ENCODE results near the gene USP40.

The USP40 gene

DNA sequence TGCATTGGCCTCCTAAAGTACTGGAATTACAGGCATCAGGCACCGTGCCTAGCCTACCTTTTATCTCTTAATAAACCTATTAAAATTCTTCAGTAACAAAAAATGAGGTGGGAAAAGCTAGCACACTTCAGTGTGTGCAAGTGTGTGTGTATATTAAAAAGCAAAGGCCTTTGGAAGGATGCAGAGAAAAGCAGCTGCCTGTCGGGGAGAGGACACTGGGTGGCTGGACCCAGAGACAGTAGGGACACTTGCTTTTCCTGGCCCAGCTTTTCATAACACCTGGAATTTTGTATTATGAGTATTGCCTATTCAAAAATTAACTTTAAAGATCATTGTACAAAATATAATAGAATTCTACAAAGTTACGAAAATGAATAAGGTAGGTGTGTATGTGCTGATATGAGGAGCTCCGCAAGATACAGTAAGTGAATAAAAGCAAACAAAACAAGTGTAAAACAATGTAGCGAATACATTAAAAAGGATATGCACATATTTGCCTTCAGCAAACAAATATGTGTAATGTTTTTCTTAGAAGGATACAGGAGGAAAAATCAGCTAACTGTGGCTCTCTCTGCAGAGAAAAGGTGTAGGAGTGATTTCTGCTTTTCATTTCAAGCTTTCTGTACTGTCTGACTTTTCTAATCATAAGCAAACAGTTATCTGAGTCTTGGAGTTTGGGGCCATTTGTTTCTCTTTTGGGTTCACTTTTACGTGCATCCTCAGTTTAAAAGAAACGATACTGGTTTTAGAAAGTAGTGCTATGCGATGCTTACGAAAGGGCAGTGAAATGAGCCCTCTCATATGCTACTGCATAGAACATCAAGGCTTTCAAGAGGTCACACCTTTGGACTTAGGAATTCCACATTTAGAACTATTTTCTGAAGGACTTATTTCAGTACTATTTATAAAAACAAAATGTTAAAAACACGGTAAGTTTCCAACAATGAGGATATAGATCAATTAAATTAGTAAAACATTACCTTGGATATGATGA is 70.8 kb downstream of the USP40 start:
- no peak for DNase-seq

DNA sequence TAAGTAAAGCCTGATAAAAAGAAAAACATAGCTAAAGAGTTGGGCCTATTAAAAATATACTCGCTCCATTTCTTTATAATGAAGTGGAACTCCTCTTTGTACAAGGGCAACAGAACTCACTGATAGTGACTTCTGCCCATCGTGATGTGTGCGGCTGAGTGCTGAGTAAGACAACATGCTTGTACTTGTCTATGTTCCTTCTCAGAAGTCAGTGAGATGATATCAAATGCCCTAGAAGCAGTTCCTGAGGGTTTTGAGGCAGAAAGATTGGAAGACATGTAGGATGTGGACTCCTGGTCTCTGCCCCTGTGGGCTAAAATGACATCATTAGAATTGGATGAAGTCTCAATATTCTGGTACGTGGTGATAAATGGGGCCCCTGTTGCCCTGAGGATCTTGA is 73.8 kb downstream of the USP40 start:
- DNase-seq: no peak

- no peak for DNase-seq
These were observed 74.5 kb downstream of the USP40 start for GRCh38 chr2:233492078-233492477.

DNA sequence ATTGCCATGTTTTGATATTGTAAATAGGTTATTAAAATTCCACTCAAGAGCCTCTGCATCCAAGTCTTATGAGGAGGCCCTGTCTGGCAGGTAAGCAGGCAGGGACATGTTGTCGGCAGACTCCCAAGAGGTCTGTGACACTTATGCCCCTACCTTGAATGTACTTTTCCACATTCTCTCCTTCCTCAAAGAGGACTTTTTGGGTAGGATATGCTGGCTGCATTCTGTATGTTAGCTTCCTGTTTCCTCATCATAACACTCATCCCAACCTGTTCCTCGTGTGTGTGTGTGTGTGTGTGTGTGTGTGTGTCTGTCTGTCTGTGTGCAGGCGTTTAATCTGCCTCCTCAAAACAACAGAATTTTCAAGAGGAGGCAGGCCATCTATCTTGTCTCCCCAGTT is 75.3 kb downstream of the USP40 start:
- DNase-seq: no peak

- no peak for DNase-seq
These were observed 75.8 kb downstream of the USP40 start for GRCh38 chr2:233490831-233491230.

- DNase-seq: no peak
These were observed 76.9 kb downstream of the USP40 start for GRCh38 chr2:233489666-233490065.

- no peak for DNase-seq
These were observed 77.4 kb downstream of the USP40 start for GRCh38 chr2:233489143-233489542.

- DNase-seq: no peak
These were observed 78.7 kb downstream of the USP40 start for GRCh38 chr2:233487748-233488345.

DNA sequence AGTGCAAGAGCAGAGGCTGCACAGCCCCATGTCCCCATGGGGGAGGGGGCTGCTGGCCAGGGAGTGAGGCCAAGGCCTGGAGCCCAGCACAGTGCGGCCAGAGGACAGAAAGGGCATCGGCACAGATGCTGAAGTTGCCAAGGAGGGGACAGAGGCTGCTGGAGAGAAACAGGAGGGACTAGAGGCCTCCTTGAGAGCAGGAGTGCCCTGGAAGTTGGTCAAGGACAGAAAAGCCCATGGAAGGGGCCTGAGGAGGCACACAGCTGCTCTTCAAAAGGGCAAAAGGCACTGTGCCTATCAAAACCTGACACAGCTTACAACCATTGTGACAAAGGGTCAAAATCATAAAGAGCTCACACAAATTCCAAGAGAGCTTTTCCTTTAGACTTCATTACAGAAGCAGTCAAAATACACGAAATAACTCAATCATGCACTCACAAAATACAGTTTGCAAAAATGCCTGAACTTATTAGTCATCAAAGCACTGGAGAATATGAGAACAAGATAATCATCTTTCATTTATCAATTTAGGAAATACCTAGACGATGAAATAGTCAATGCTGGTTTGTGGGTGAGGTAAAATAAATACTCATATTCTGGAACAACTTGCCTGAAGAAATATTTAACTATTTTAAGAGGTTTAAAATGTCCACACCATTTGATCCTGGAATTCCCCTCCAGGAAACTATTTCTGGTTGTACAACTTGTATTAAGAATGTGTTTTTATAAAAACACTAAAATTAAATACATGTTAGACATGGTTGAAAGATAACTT is 79.6 kb downstream of the USP40 start:
- no peak for DNase-seq

GRCh38 chr2:233486357-233486756 is 80.2 kb downstream of the USP40 start:
- no peak for DNase-seq

DNA sequence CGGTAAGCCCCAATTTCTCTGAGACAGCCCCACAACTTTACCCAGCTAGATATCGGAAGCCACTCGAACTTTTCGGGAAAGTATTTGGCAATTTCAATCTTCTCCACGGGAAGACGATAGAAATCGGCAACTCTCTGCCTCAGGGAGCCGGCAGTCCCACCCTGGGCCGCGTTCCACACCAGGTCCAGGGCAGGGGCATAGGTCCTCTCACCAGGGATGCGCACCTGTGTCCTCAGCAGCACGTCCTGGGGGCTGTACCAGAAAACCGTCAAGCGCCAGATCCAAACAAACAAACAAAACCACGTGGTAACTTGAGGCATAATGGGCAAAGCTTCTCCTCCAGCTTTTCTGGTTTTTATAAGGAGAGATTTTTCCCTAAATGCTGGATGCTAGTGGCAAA is 80.9 kb downstream of the USP40 start:
- DNase-seq: no peak

GRCh38 chr2:233482616-233483015 is 84.0 kb downstream of the USP40 start:
- no peak for DNase-seq

- DNase-seq: no peak
These were observed 85.0 kb downstream of the USP40 start for GRCh38 chr2:233481368-233482142.

DNA sequence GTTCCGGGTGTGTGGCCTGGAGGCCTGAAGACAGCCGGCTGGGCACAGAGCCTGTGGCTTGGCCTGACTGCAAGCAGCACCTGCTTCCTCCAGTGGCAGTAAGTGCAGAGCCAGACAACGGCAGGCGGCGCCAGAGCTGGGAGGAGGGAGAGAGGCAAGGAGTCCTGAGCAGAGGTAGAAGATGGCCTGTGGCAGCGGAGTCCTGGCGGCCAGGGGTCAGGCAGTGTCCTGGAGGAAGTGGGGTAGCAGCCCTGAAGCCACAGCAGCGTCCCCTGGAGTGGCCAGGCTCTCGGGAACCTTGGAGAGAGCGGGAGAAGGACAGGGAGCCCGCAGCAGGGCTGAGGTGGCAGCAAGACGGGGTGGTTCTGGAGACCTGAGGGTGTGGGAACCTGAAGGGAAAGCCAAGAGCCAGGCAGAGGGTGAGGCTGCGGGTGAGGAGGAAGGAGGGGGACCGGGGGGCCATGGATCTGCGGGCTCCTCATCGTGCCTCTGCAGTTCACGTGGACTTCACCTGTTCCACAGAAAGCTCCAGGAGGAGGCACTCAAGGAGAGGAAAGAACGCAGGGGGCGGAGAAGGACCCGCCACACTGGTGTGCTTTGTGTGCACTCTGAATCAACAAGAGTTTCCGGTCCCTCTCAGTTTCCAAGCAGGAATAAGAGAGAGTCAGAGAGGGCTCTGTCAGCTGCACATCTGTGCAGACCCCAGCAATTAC is 85.9 kb downstream of the USP40 start:
- no peak for DNase-seq

DNA sequence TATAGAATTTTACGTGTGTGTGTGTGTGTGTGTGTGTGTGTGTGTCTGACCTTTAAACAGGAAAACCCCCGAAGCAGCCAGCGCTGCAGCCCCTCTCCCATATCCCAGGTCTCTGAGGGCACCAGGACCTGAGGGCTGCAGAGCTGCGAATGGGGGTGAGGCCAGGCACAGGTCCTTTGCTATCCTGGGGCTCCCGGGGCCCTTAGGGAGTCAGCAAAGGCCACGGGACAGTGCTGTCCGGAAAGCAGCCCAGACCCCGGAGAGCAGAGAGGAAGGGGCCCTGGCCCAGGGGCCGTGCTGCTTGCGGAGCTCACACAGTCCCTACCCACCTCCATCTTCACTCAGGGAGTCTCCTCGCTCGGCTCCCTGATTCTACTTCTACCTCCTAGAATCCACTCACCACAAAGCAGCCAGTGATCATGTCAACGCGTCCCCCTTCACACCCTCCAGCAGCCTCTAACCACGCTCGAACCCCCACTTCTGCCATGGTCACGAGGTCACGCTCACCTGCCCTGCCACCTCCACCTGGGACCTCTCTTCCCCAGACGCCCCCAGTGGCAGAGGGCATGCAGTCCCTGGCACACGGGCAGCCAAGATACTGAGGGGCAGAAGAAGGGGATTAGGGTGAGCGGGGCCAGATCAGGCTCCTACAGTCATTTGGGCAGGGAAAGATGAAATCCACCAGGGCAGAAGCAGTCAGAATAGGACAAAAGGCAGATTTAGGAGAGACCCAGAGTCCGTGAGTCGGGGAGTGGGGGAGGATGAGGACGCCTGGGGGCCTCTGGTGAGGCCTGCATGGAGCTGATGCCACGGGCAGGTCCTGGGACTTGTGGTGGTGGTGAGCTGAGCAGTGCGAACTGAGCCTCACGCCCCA is 86.7 kb downstream of the USP40 start:
- DNase-seq: no peak

DNA sequence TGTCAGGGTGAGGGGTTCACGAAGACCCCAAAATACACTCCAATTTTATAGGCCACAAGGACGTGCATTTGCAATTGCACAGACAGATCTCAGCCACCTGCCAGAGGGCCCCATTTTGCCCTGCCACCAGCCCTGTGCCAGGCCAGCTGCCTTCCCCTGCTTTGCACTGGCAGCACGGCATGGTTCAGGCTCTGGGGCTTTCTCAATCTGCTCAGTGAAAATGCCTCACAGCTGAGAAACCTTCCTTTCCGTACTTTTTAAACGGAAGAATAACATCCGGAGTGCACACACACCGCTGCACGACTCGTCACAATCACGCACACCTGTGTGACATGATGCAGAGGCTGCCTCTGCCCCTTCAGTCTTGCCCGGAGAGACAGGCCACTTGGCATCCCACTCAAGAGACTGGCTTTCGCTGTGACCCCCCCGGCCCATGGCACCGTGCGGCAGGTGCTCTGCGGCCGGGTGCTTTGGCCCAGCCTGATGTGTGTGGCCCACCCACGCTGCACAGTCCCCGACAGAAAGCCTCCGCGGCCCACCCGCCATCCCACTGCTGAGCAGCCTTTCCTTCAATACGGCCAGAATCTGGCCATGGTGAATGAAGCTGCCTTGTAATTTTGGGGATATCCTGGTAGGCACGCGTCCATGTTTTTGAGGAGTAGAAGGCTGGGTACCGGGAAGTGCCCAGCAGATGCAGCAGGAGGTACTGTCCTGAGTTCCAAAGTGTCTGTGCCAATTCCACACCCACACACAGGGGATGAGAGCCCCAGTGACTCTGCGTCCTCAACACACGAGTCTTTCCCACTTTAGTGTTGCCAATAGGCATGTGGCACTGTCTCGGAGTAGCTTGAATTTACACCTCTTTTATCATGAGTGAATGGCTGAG is 88.8 kb downstream of the USP40 start:
- DNase-seq: no peak

- no peak for DNase-seq
These were observed 89.7 kb downstream of the USP40 start for GRCh38 chr2:233476651-233477547.

DNA sequence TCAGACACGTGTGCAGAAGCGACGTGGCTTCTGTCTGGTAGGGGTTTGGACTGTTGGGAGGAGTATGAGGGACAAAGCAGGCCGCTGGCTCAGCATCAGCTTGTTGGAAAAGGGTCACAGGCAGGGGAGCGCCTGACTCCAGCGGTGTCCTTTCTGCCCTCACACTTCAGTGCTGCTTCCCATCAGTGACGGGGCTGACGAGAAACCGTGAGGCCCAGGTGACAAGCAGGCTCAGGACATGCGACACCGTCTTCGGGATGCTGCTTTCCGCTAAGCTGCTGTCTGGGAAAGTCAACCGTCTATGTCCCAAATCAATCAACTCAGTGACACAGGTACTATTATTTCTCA is 90.5 kb downstream of the USP40 start:
- DNase-seq: no peak

Data from CD4-positive, alpha-beta T cell treated with Interleukin-17A for 1 hour (primary cell).